IPS-20b (cell line): ENCODE results near the gene GAS2.

ENCODE experiments used
- H3K27ac ChIP-seq: one replicate; pipeline ENCODE4 v1.5.1; 2013; ENCODE audit warnings: low read length
- H3K27me3 ChIP-seq: 2 replicates; pipeline ENCODE4 v1.6.1; 2013; ENCODE audit warnings: mild to moderate bottlenecking, low read length, inconsistent platforms; ENCODE audit not compliant: insufficient read depth
- H3K36me3 ChIP-seq: 2 replicates; pipeline ENCODE4 v1.6.1; 2013; ENCODE audit warnings: low read depth, mild to moderate bottlenecking, inconsistent platforms, low read length, moderate library complexity; ENCODE audit not compliant: insufficient read depth
- H3K4me1 ChIP-seq: 2 replicates; pipeline ENCODE4 v1.6.1; 2013; ENCODE audit warnings: mild to moderate bottlenecking, control low read depth, inconsistent platforms, low read length, moderate library complexity; ENCODE audit not compliant: insufficient read depth
- H3K4me3 ChIP-seq: 2 replicates; pipeline ENCODE4 v1.5.1; 2013; ENCODE audit warnings: mild to moderate bottlenecking, low read length, inconsistent platforms
- H3K9ac ChIP-seq: 2 replicates; pipeline ENCODE4 v1.6.1; 2013; ENCODE audit warnings: low read depth, mild to moderate bottlenecking, inconsistent platforms, low read length, moderate library complexity
- H3K9me3 ChIP-seq: 2 replicates; pipeline ENCODE4 v1.6.1; 2013; ENCODE audit warnings: mild to moderate bottlenecking, low read depth, low read length, inconsistent platforms; ENCODE audit not compliant: insufficient read depth

The GAS2 gene

DNA sequence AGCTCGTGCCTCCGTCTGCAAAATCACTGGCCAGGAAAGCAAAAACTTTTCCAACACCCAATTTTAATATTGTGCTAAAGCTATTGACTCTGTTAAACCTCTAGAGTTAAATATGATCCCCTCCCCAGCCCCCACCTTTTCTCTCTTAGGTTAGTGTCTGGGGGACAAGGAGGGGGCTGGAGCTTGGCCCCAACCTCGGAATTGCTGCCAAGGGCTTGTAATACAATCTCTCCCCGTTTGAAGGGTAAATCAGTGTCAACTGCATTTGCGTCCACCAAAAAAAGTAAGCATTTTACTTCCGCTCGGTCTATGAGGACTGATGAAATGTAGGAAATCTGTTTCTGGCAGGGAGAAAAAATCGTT, at the start of gene GAS2:
TSS of gene GAS2 (plus strand) at position 287 of the 363 bp plus-strand sequence. CDS start 8,259 bp downstream, outside the sequence.
- Histone ChIP-seq H3K9me3 (no peaks in the 10 kb centered on the region), H3K36me3 (no peaks in the 10 kb centered on the region), H3K4me3 (peak within 1 kb of the TSS; percentile 70), H3K9ac (peak within 1 kb of the TSS; percentile 29), H3K27me3 (peaks cover 33% of the 10 kb centered on the region), H3K27ac (no peak within 1 kb of the TSS), H3K4me1 (peaks cover 11% of the 10 kb centered on the region; the same call in 1 of the 2 replicates)

DNA sequence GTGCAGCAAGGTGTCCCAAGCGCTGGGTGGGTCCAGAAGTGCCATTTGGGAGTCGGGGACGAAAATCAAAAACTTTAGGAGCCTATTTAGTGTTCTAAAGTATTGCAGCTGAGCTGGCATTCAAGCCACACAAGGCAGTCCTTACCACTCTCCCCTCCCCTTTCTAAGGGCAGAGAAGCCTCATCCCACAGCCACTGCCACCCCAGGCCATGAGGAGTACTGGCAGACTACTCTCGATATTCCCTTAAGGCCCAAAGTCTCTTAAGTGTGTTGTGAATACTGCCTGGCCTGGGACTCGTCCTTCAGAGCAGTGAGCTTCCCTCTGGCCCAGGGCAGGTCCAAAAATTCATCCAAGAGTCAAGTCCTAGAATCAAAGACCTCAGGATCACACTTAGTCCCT, 48.5 kb upstream of the GAS2 start:
- no peaks in the 10 kb centered on the region for H3K36me3 ChIP-seq
- no peaks in the 10 kb centered on the region for H3K4me1 ChIP-seq
- no peak overlapping the region for H3K27ac ChIP-seq
- H3K9ac ChIP-seq = no peak overlapping the region
- no peaks in the 10 kb centered on the region for H3K9me3 ChIP-seq
- no peak overlapping the region for H3K4me3 ChIP-seq
- H3K27me3 ChIP-seq = no peaks in the 10 kb centered on the region

DNA sequence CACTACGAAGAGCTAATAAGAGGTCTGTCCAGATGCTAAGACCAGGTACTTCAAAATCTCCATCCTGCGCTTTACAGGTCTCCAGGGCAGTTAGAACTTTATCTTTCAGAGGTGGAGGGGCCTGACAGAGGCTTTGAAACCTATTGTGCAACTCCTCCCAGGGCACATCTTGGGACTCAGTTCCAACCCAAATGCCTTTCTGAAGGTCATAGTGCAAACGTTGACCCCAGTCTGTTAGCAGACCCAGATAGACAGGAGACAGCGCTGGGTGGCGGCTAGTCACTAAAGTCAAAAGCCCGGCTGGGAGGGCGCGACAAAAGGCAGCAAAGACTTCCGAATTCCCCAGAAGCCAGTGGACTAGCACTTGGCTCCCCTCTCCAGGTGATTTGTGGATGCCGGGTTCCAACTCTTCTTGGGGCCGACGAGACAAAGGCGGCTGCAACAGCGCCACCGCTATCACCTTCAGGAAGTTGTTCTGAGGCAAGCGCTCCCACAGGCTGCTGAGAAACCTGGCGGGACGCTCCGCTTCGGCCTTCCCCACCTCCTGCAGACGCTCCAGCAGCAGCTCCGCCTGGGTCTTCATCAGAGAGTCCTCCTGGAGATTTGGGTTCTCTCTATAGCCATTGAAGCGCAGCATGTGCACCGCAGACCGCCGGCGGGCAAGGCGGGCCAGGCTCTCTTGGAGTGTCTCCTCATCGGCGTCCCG, 41.5 kb upstream of the GAS2 start:
- Histone ChIP-seq H3K4me3 (peak overlapping the region; percentile 89), H3K4me1 (peaks cover 7% of the 10 kb centered on the region; the same call in 1 of the 2 replicates), H3K27ac (peak overlapping the region; percentile 62), H3K27me3 (no peaks in the 10 kb centered on the region), H3K9ac (peak overlapping the region; percentile 96), H3K36me3 (no peaks in the 10 kb centered on the region), H3K9me3 (no peaks in the 10 kb centered on the region)

DNA sequence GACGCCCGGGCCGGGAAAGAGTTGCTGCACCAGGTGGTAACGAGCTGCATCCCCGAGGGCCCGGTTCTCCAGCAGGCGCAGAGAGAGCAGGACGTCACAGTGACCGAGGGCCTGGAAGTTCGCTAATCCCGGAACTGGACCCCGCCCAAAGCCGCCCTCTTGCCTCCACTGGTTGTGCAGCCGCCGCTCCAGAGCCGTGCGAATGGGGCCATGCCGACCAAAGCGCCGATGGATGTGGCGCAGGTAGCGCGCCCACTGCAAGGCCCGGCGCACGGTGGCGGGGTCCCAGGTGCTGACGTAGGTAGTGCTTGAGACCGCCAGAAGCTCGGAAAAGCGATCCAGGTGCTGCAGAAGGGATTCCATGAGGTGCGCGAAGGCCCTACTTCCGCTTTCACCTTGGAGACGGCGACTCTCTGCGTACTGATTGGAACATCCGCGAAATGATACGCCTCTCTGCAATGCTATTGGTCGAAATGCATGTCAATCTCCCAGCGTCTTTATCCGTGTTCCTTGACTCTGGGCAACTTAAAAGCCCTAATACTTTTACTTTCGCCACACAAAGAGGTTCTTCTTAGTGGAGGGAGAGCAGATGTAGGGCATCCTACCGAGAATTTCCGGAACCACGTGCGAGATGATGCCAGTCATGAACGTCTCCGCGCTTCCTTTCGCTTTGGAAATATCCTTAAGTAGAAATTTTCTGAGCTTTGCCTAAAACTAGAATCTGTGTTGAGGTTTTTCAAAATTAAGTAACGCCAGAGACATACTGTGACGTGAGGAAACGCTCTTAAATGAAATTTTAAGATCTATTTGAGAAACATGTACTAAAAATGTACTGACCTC, 40.7 kb upstream of the GAS2 start, which contains the start of gene FANCF:
TSS of gene FANCF (minus strand) at position 376 of the 840 bp plus-strand sequence. CDS start at position 363, 13 bp downstream.
- peaks cover 7% of the 10 kb centered on the region; the same call in 1 of the 2 replicates for H3K4me1 ChIP-seq

DNA sequence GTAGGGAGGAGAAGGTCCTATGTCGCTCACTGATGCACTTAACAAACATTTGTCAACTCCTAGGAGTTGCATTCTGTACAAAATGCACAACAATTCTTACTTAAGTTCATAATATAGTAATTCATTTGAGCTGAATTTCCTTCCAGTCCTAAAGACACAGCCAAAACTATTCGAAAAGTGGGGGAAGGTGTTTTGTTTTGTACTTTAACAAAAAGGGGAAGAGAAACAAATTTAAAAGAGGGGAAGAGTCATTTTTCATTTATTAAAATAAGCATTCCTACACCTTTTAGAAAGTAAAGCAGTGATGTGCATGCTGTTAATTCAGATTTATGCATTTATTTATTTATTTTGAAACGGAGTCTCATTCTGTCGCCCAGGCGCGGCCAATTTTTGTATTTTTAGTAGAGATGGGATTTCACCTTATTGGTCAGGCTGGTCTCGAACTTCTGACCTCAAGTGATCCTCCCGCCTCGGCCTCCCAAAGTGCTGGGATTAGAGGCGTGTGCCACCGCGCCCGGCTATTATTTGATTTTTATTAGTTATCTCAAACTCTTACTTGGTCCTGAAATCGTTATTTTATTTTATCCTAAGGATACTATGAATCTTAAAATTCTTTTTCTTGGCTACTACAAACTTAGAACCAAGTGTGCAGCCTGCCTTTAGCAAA, 39.7 kb upstream of the GAS2 start:
- H3K27ac ChIP-seq = no peak overlapping the region
- H3K36me3 ChIP-seq = no peaks in the 10 kb centered on the region
- peak overlapping the region; percentile 96; the same call in 1 of the 2 replicates for H3K9ac ChIP-seq
- peaks cover 7% of the 10 kb centered on the region; the same call in 1 of the 2 replicates for H3K4me1 ChIP-seq
- H3K4me3 ChIP-seq = peak overlapping the region; percentile 89
- no peaks in the 10 kb centered on the region for H3K9me3 ChIP-seq
- H3K27me3 ChIP-seq = no peaks in the 10 kb centered on the region

More for the DNA sequence above, 40.7 kb upstream of the GAS2 start, which contains the start of gene FANCF:
- H3K9ac ChIP-seq = peak within 1 kb of the TSS; percentile 96
- H3K27me3 ChIP-seq = no peaks in the 10 kb centered on the region
- peak within 1 kb of the TSS; percentile 89 for H3K4me3 ChIP-seq
- peak within 1 kb of the TSS; percentile 62 for H3K27ac ChIP-seq
- H3K9me3 ChIP-seq = no peaks in the 10 kb centered on the region
- no peaks in the 10 kb centered on the region for H3K36me3 ChIP-seq

DNA sequence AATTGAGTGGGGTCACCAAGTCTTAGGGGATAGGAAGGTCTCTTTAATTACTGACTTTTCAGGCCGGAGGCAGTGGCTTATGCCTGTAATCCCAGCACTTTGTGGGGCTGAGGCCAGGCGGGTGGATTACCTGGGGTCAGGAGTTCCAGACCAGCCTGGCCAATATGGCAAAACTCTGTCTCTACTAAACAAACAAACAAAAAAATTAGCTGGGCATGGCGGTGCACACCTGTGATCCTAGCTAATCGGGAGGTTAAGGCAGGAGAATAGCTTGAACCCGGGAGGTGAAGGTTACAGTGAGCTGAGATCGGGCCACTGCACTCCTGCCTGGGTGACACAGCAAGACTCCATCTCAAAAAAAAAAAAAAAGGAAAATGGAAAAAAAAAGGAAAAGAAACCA, 39.0 kb upstream of the GAS2 start:
- Histone ChIP-seq H3K36me3 (no peaks in the 10 kb centered on the region), H3K4me3 (no peak overlapping the region), H3K4me1 (peaks cover 7% of the 10 kb centered on the region; the same call in 1 of the 2 replicates), H3K27me3 (no peaks in the 10 kb centered on the region), H3K9me3 (no peaks in the 10 kb centered on the region), H3K9ac (no peak overlapping the region), H3K27ac (no peak overlapping the region)

DNA sequence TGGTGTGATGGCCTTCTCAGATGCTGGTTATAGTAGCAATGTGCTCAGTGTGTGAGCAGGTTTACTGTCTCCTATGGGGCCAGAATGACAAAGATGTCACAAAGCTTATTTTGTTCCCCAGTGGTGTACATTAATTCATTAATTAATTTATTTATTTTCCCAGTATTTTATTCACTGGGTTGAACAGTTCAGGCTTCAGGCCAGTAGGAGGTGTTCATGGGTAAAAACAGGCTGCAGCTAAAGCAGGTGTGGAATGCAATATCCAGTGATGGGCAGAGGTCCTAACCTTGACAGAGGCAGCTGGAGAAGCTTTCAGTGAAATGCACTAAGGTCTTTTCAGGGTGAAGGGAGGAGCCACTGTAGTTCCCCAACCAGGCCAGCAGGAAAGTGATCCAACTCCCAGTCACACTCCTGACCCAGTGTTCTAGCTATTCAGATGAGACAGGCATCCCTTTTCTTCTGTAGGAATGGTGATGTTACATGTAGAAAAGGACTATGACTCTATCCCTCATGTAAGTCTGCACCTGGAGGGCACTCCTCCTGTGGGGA, 33.0 kb upstream of the GAS2 start:
- H3K9ac ChIP-seq = no peak overlapping the region
- no peak overlapping the region for H3K4me3 ChIP-seq
- no peaks in the 10 kb centered on the region for H3K36me3 ChIP-seq
- peaks cover 5% of the 10 kb centered on the region; the same call in 1 of the 2 replicates for H3K27me3 ChIP-seq
- no peak overlapping the region for H3K27ac ChIP-seq
- no peaks in the 10 kb centered on the region for H3K9me3 ChIP-seq
- peaks cover 12% of the 10 kb centered on the region; the same call in 1 of the 2 replicates for H3K4me1 ChIP-seq

DNA sequence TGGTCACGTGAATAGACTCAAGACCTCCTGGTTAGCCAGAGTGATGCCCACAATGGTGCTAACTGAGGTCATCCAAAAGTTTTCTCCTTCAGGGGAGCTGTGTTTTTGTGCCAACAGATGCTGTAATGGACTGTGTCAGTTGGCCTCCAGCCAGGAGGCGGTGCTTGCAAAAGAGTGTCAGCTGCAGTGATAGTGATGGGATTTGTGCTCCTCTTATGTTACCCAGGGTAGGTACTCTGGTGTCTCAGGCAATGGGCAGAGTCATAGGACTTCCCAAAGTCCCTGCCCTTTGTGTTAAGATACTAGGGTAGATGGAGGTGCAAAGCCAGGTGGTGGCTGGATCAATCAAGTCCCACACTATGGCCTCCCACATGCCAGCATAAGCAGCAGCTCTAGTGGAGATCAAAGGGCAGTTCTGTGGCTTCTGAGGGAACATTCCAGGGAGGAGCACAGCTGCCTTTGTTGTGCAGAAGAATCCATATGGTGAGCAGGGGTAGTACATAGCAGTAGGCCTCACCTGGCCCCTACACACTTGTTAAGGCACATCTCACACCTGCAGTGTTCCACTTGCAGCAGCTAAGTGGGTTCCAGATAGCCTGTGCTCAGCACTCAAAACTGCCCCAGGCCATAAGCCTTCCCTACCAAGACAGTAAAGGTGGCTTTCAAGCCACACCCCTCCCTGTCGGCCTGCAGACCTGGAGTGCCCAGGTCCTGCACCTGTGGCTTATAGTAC, 31.3 kb upstream of the GAS2 start:
- Histone ChIP-seq H3K9me3 (no peaks in the 10 kb centered on the region), H3K36me3 (no peaks in the 10 kb centered on the region), H3K4me3 (no peak overlapping the region), H3K27ac (no peak overlapping the region), H3K9ac (no peak overlapping the region), H3K4me1 (peaks cover 12% of the 10 kb centered on the region; the same call in 1 of the 2 replicates), H3K27me3 (peaks cover 9% of the 10 kb centered on the region; the same call in 1 of the 2 replicates)

DNA sequence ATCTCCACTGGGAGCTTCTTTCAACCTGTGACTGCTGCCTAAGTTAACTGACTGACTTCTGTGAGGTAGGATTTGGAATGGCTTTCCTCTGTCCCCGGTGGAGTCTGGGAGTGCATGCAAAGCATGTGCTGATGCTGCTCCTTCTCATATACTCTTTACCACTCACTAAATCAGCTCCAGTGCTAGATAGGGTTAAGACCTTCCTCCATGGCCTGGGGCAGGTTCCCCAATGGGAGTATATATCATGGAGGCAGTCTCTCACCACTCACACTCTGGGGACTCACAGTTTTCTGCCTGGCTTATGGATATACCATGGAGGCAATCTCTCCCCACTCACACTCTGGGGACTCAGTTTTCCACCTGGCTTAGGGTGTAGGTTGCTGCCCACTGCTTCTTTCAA, 30.7 kb upstream of the GAS2 start:
- H3K27me3 ChIP-seq = peaks cover 9% of the 10 kb centered on the region; the same call in 1 of the 2 replicates
- H3K9ac ChIP-seq = no peak overlapping the region
- H3K27ac ChIP-seq = no peak overlapping the region
- no peaks in the 10 kb centered on the region for H3K36me3 ChIP-seq
- no peaks in the 10 kb centered on the region for H3K9me3 ChIP-seq
- H3K4me3 ChIP-seq = no peak overlapping the region
- peaks cover 14% of the 10 kb centered on the region; the same call in 1 of the 2 replicates for H3K4me1 ChIP-seq

DNA sequence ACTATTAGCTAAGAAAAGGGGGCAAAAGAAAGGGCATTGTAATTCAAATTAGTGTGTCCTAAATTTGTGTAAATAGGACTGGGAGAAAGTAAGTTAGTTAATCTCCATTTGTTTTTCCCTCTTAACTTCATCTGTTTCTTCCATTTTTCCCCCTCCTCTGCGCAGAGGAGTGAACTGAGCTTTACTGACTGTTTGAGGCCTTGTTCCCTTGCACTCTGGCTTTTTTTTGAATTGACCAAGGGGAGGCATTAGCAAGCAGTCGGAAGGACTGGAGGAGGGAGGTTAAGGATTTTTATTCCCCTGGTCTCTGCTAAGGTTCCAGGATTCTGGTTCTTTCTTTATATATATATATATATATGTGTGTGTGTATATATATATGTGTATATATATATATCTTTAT, 25.5 kb upstream of the GAS2 start:
- Histone ChIP-seq H3K27me3 (0 out of 2 replicates have a peak, but pooled peaks cover 10% of the 10 kb centered on the region), H3K9ac (no peak overlapping the region), H3K4me1 (peaks cover 9% of the 10 kb centered on the region; the same call in 1 of the 2 replicates), H3K27ac (no peak overlapping the region), H3K9me3 (no peaks in the 10 kb centered on the region), H3K36me3 (no peaks in the 10 kb centered on the region), H3K4me3 (peak overlapping the region; percentile 19; the same call in 1 of the 2 replicates)
